Measurements from ENCODE around the gene DIP2B.
A peak's percentile ranks its signal among the peaks of the same experiment; 100 is the strongest.

Gene DIP2B

DNA sequence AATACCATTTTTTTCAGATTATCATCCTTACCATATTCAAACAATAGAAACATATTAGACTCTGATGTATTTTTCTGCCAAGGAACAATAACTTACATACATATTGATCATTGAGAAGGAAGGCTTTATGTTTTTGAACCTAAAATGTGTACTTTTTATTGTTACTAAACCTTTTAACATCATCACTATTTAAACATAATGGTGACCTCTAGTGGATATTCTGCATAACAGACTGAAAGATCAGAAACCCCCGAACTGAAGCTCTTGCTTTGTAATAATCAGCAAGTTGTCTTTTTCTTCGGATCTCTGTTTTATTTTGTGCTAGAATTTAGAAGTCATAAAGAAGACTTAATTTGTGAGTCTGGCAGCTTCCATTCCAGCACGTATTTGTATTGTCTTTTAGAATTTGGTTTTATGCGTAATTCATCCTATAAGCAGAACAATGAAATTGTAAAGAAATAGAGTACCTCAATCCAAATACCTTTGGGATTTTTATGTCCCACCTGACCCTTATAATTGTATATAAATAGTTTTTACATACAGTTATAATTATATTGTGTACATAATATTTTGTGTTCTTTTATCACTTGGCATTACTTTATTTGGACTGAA is 133.2 kb downstream of the DIP2B start:
- peak; percentile 63 for DNase-seq (ENCODE audit: low read depth)

GRCh38 chr12:50638482-50638880 is 133.7 kb downstream of the DIP2B start:
- DNase-seq (ENCODE audit: low read depth) = no peak

DNA sequence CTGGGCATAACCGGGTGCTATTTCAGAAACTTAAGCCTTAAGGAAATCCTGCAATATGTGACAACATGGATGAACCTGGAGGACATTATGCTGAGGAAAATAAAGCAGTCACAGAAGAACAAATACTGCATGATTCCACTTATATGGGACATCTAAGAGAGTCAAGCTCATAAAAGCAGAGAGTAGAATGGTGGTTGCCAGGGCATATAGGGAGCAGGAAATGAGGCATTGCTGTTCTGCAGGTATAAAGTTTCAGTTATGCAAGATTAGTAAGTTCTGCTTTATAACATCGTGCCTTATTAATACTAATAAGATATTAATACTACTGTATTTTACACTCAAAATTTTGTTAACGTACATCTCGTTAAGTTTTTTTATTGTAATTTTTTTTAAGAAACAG is 134.9 kb downstream of the DIP2B start:
- DNase-seq (ENCODE audit: low read depth) = no peak

DNA sequence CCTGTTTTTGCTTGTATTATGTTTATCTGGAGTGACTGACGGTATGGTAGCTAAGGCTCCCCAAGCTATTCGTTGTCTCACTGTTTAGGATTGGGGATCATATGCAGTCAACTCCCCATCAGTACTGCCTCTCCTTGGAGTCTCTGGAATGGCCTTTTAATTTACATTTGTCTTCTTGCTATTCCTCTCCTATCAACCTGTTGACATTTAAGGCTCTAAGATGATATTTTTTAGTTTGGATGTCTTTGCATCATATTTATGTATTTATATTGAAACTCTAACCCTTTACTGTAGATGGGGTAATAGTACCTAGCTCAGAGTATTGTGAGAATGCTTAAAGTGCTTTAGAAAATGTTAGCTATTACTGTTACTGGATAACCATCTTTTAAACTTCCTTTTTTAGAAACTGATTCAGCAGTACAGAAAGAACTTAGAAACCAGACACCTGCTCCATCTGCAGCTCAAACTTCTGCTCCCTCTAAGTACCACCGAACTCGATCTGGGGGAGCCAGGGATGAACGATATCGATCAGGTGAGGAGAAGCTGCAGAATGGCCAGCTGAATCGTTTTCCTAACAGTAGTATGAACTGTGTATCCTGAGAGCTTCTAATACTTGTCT is 135.6 kb downstream of the DIP2B start:
- DNase-seq (ENCODE audit: low read depth) = no peak

GRCh38 chr12:50641566-50641965 is 136.8 kb downstream of the DIP2B start:
- DNase-seq (ENCODE audit: low read depth) = no peak

- DNase-seq (ENCODE audit: low read depth) = peak; percentile 97
Measured at GRCh38 chr12:50642035-50642451, 137.3 kb downstream of the DIP2B start.

- no peak for DNase-seq (ENCODE audit: low read depth)
Measured at GRCh38 chr12:50642761-50643160, 138.0 kb downstream of the DIP2B start.

- DNase-seq (ENCODE audit: low read depth) = no peak
Measured at GRCh38 chr12:50647031-50647430, 142.2 kb downstream of the DIP2B start.

- DNase-seq (ENCODE audit: low read depth) = peak; percentile 51
Measured at GRCh38 chr12:50647479-50647878, 142.7 kb downstream of the DIP2B start.

- DNase-seq (ENCODE audit: low read depth) = no peak
Measured at GRCh38 chr12:50650285-50650684, 145.5 kb downstream of the DIP2B start.

GRCh38 chr12:50655374-50655921 is 150.7 kb downstream of the DIP2B start:
- no peak for DNase-seq (ENCODE audit: low read depth)

- no peak for DNase-seq (ENCODE audit: low read depth)
Measured at GRCh38 chr12:50659260-50659659, 154.5 kb downstream of the DIP2B start.

- DNase-seq (ENCODE audit: low read depth) = no peak
Measured at GRCh38 chr12:50659690-50660424, 155.1 kb downstream of the DIP2B start.

GRCh38 chr12:50660425-50660822 is 155.6 kb downstream of the DIP2B start:
- no peak for DNase-seq (ENCODE audit: low read depth)

DNA sequence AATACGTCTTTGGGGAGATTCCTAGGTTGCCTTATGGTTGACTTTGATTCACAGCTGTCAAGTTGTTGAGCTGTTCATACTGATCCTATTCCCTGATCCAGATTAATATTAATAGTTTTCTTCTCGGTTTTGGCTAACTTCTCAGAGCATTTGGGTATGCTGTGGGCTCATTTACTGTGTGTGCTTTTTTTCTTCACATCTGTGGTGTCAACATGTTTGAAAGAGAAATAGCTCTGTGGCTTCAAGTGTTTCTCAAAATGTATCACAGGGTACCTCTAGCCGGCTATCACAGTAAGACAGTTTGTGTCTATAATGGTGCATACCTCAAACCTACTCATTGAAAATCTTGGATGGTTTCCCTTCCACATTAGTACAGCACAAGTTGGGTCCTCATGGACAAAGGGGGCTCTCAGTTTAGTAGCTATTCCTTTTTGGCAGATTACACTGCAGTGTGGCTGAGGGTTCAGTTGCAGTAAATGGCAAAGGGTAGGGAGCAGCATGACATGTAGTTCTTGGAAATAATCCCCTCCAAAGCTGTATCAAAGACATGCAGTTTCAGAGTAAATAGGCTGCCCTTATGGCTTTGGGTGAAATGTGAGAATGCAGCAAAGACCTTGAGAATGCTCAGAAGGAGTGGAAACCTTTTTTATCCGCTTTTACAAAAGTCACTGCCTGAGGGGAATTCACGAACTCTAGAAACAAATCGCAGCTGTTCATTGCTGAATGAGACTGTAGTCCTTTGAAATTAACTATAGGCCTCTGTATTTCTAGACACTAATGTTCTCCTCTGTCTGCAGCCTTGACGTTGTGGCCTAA is 156.7 kb downstream of the DIP2B start:
- DNase-seq (ENCODE audit: low read depth) = peak; percentile 36

DNA sequence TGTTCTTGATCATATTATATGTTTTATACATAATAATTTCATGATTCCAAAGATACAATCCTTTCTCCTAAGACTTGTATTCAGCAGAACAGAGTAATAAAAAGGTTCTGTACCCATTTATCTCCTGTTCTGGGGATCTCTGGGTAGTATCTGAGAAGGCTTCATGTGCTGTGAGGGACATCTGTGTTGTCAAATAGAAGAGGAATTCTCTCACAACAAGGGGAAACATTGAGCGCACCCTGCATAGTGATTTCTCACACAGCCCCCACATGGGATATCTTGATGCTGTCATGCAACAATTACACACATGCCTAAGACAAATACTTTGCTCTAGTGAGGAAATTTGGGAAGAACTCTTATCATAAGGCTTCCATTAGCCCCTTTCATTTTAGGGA is 157.3 kb downstream of the DIP2B start:
- DNase-seq (ENCODE audit: low read depth) = no peak

- no peak for DNase-seq (ENCODE audit: low read depth)
Measured at GRCh38 chr12:50665170-50665569, 160.4 kb downstream of the DIP2B start.

DNA sequence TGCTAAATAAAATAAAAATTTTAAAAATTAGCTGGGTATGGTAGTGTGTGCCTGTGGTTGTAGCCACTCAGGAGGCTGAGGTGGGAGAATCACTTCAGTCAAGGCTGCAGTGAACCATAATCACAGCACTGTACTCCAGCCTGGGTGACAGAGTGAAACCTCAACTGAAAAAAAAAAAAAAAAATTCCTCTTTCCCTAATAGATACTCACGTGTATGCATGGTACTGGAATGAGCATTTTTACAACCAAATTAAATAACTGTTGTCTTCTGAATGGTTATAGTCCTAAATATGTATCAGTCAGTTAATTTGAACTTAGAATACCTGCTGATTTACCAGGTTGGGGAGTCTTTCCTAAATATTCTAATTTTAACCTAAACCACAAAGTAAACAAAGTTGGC is 160.8 kb downstream of the DIP2B start:
- DNase-seq (ENCODE audit: low read depth) = no peak

GRCh38 chr12:50666023-50666422 is 161.2 kb downstream of the DIP2B start:
- DNase-seq (ENCODE audit: low read depth) = no peak

DNA sequence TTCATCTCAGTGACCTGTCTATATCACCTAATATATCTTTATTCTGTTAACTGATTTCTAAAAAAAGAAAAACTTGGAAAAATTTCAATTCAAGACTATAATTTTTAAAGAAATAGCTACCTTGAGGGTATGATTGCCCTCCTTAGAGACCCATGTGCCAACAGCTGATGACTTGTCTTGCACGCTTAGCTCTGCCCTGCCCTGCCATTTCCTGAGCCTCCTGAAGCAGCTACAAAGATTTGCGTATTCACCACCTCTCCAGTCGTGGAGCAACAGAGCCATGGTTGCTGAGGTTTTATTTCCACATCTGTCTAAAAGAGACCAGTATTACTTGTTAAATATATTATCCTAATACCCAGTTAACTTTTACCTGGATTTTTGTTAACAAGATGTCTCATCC is 167.4 kb downstream of the DIP2B start:
- DNase-seq (ENCODE audit: low read depth) = no peak

DNA sequence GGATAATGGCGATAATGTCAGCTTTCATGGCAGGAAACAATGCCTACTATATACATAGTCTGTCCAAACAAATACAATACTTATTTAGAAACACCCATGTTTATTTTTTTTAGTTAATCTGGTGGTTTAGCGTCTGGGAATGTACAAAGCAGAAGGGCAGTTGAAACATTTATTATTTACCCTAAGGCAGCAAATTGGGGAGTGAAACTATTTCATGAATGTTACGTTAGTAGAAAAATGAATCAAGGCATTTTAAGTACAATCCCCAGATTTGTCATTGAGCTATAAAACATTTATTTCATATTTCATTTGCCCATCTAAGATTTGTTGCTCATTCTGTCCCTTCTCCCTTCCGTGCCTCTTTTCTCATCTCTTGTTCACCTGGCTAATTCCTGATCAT is 172.0 kb downstream of the DIP2B start:
- DNase-seq (ENCODE audit: low read depth) = peak; percentile 53

DNA sequence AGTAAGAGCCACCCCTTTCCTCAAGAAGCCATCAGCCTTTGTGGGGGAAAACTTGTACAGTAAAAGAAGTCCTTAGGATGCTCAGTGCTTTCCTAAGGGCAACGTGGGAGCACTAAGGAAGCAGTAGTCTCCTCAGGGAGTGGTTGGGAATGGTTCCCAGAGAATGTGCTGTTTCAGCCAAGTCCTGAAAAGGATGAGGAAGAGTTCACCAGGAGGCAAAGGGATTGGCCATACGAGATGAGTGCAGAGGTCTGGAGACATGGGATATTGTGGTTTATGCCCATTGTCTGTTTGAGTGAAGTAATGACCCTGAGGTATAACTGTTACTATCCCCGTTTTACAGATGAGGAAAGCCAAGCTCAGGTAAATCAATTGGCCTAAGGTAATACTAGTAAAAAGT is 173.1 kb downstream of the DIP2B start:
- DNase-seq (ENCODE audit: low read depth) = no peak
